Muscle of back (tissue), 13 donors: ENCODE measurements around the gene CFAP210. TPM values are rescaled to one million over a fixed set of nuclear protein-coding genes. Genes with fewer than 3 reads are reported as not detected.

ENCODE experiments used
- DNase-seq, 3 donors: peaks; one replicate each; pipeline versions ENCODE4 v3.0.0 to v3.0.0-alpha.2; 2013
- long read RNA-seq, 9 donors: transcript quantifications; one replicate each; lab custom pipeline, GENCODE V29; 2026
- polyA plus RNA-seq, 10 donors: library from polyadenylated mRNA; unstranded; fragments of 120-200 nt; gene quantifications; one replicate each; pipeline ENCODE4 v1.2.1, GENCODE V29; 2013; ENCODE audit not compliant: insufficient read length in 10 of 10

CFAP210 gene, protein sequence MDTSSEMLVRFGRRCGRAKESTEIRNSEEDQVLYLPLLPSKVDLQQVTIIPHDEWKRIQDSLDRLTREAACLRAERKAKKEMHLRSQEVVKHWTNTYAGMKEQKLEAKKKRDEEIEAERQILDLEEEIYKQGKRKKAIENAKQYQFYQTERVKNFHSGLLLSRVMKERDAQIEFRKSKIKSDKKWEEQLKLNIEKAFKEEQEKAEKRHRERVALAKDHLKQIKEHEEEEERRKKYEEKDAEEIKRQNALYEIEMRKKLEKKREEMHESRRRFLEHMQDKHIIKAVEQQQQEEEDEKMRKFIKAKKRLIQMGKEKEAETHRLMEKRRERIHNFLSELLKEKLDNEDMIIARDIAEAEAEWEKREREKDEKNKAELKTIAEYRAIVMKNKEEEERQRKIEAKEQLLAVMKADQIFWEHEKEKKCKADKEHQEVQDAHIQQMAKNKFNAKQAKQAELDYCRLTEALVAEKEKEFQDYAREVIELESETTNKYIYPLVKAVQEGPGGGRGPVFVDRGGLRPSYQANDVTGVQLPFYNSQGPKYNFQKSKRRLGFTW
- polyA plus RNA-seq, result under 1 TPM in 9 of 10 donors, not detected in 1; 0.12 to 0.53 (median 0.25) TPM
- long read RNA-seq, donor 1, result 0 reads
- long read RNA-seq, donor 2, result 0 reads
- long read RNA-seq, donor 3, result 0 reads
- long read RNA-seq, donor 4, result 0 reads
- long read RNA-seq, donor 5, result 0 reads
- long read RNA-seq, donor 6, result 0 reads
- long read RNA-seq, donor 7, result 0 reads
- long read RNA-seq, donor 8, result 0 reads
- long read RNA-seq, donor 9, result 0 reads

DNA sequence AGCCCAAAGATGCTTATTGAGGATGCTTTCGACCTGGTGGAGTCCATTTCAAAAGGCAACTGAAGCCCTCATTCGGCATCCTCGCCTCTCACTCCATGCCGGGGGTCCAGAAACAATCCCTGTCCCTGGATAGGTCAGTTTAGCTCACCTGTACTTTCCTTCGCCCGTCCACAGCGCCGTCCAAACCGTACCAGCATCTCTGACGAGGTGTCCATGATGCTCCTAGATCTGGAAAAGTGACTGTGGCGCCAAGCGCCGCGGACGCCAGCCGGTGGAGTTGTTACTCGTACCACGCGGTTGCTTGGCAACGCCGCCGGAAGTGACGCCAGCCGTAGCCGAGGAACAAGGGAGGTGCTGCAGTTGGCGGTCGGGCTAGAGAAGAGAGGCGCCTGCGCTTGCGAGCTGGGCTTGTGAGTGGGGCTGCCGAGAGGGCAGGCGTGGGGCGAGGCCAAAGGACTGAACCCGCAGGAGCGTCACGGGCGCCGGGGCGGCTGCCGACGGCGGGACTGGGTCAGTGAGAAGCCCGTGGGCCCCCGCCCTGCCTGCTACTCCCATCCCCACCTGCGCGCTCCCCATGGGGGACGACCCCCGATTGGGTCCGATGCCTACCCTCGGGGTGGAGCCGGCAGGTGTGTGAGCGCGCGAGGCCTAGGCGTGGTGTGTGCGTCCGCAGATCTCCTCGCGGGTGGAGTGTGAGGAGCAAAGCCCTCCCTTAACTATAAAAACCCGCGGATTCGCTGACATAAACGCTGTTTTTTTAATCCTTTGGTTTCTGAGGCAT, at the start of gene CFAP210, which contains the start of gene PHOSPHO2:
Gene CFAP210 (minus strand): TSS at position 293 of the 781 bp plus-strand sequence. CDS start 78 bp downstream, at position 215.
Gene PHOSPHO2 (plus strand): TSS at position 357 of the 781 bp plus-strand sequence. CDS start 6,503 bp downstream, outside the sequence.
- peak; percentile 96 to 99 (median 97) for DNase-seq

- peak in 1 of 3 donors; percentile 52 for DNase-seq
Observed at GRCh38 chr2:169743549-169743948, 49.3 kb upstream of the CFAP210 start.

- DNase-seq, result no peak
Observed at GRCh38 chr2:169739351-169739750, 45.1 kb upstream of the CFAP210 start.

DNA sequence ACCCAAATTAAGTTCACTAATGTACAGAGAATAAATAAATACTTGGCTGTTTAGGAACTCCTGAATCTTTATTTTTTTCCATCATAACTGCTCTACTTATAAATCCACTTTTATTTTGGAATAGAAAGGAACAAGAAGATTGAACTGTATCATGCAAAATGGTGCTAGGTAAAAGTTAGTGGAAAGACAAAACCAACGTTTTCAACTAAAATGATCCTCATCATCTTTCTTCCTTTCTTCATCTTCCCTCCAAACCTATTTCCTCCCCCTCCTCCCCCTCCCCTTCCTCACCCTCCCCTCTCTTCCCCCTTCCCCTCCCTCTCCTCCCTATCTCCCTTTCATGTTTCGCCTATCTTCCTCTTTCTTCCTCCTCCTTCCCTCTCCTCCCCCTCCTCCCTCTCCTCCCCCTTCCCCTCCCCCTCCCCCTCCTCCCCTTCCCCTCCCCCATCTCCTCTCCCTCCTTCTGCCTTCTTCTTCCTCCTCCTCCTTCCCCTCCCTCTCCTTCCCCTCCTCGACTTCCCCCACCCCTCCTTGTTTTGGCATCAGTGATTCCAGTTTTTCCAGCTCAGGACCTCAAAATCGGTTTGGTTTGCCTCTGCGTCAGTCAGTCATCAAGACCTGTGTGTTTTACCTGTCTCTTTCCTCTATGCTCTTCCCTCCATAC, 44.5 kb upstream of the CFAP210 start:
- DNase-seq, result no peak

DNA sequence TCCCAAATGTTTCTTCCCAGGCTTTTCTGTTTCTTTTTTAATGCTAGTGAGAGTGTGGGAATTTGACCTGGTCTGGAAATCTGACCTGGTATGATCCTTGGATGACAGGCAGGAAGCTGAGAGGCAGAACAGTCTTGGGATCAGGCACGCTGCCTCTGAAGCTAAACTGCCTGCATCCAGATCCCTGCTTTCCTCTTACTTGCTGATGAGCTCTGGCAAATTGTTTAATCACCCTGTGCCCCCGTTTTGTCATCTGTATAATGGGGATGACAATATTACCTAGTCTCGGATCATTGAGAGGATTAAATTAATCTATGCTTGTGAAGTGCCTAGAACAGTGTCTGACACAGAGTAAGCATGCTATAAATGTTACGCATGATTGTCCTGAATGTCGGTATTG, 42.7 kb upstream of the CFAP210 start:
- DNase-seq, result no peak

DNA sequence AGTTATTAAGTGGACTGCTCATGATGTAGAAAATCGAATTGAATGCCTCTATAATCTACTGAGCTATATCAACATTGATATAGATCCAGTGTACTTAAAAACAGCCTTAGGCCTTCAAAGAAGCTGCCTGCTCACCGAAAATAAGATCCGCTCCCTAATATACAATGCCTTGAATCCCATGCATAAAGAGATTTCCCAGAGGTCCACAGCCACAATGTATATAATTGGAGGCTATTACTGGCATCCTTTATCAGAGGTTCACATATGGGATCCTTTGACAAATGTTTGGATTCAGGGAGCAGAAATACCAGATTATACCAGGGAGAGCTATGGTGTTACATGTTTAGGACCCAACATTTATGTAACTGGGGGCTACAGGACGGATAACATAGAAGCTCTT, 41.4 kb upstream of the CFAP210 start:
- DNase-seq, result no peak

GRCh38 chr2:169734169-169734847, 40.1 kb upstream of the CFAP210 start:
- peak in 2 of 3 donors; percentile 41 to 72 for DNase-seq

GRCh38 chr2:169732583-169733358, 38.6 kb upstream of the CFAP210 start:
- peak in 1 of 3 donors; percentile 20 for DNase-seq

DNA sequence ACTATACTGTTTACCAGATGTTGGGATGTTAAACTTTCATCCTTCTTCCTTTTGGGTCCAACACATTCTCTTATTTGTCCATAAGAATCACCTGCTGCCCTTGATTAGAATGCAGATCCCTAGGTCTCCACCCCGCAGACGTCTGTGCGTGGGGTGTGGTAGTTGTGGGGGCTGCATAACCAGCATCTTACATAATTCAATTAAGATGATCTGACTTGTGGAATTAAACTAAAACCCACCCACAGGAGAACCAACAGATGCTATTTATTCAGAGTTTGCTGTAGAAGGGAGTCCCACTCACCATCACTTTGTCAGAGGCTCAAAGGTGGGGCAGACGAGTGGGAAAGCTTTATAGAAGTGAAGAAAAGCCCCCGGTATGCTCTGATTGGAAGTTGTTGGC, 37.9 kb upstream of the CFAP210 start:
- no peak for DNase-seq

DNA sequence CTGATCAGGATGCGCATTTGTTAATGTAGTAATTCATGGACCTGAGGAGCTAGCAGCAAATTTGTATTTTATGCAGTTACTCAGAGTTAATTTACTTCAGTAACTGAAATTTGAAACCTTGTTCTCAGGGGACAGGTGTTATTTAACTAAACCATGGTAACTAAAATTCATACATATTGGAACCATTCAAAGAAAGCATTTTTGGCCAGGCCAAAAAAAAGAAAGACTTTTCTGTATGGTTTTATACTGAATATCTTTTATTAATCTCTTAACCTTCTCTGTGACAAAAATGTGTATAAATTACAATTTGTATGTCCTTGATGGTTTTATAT, 35.0 kb upstream of the CFAP210 start:
- DNase-seq, result peak in 2 of 3 donors; percentile 31 to 50

GRCh38 chr2:169727065-169727464, 32.9 kb upstream of the CFAP210 start:
- no peak for DNase-seq

- peak in 2 of 3 donors; percentile 52 to 71 for DNase-seq
Observed at GRCh38 chr2:169721016-169721415, 26.8 kb upstream of the CFAP210 start.

DNA sequence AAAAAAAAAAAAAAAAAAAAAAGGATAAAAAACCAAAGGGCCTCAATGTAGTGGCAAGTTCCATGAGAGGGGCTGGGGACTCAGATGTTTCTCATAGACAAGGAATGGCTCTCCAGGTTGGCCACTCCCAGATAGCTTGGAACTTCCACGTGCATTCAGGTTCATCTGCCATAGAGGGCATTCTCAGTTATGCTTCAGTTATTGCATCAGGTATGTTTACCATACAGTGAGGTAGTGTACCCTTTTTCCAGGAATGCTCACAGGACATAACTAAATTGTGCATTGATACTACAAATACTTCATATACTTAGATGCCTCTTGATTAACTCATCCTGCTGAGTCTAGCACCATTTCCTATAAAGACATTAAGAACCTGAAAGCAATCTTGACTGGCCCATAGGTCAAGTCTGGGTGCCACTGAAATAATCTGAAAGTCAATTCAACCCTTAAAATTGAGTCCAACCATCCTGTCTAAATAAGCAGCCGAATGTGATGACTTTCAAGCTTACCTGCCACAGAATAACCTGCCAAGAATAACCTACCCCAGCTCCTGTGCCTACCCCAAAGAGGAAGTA, 24.8 kb upstream of the CFAP210 start:
- DNase-seq, result no peak

- DNase-seq, result no peak
Observed at GRCh38 chr2:169717691-169718063, 23.5 kb upstream of the CFAP210 start.

GRCh38 chr2:169716938-169717690, 22.9 kb upstream of the CFAP210 start:
- no peak for DNase-seq

DNA sequence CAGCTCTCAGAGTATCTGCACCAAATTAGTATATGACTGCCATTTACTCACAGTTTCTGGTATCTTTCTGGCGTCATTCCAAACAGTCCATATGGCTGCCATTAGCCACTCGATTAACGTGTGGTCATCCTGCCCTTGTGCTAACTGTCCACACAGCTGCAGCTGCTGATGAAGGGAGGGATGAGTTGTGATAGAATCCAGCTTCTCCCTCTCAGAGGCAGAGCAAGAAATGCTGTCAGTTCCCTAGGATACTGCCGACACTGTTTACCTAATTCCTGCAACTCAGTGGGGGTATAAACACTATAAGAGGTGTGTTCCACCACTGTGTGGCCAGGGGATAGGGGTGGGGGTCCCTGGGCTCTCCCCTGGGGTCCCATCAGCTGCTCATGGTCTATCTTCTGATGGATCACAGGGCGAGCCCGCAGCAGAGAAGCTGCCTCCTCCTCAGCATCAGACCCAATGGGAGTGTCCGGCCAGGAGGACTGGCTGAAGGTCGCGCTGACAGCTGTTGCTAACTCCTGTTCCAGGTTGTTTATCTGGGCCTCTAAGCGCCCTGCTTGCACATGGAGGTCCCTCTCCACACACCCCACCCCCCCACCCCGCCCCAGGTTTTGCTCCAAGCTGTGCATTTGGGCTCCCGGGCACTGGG, 22.2 kb upstream of the CFAP210 start:
- DNase-seq, result peak; percentile 57 to 88 (median 72)

- peak in 1 of 3 donors; percentile 29 for DNase-seq
Observed at GRCh38 chr2:169715379-169716237, 21.4 kb upstream of the CFAP210 start.
